GM18858 (cell line): ENCODE results near the gene LRRC74A.
"Not testable (repeated sequence)": the region's sequence is repeated elsewhere in the genome, so short reads cannot be mapped to it uniquely, and the experiment has no call there.

Experiments used
- ATAC-seq: cut with Tn5 transposase; IDR thresholded peaks from one replicate; pipeline ENCODE4 v1.9.1; 2021; ENCODE audit not compliant: unreplicated experiment

The LRRC74A gene

GRCh38 chr14:76884394-76884793, 58.2 kb downstream of the LRRC74A start:
- no peak for ATAC-seq

- ATAC-seq, result no peak
Observed at GRCh38 chr14:76884853-76885276, 58.7 kb downstream of the LRRC74A start.

- no peak for ATAC-seq
Observed at GRCh38 chr14:76887191-76887590, 61.0 kb downstream of the LRRC74A start.

- ATAC-seq, result no peak
Observed at GRCh38 chr14:76891391-76891790, 65.2 kb downstream of the LRRC74A start.

GRCh38 chr14:76894308-76894707, 68.1 kb downstream of the LRRC74A start:
- no peak for ATAC-seq

- not testable (repeated sequence) for ATAC-seq
Observed at GRCh38 chr14:76898006-76898405, 71.8 kb downstream of the LRRC74A start.

- ATAC-seq, result no peak
Observed at GRCh38 chr14:76900682-76901081, 74.5 kb downstream of the LRRC74A start.

- no peak for ATAC-seq
Observed at GRCh38 chr14:76901171-76902055, 75.2 kb downstream of the LRRC74A start.

GRCh38 chr14:76902591-76902990, 76.4 kb downstream of the LRRC74A start:
- ATAC-seq, result no peak

- ATAC-seq, result no peak
Observed at GRCh38 chr14:76904100-76904739, 78.0 kb downstream of the LRRC74A start.

- ATAC-seq, result peak; percentile 81
Observed at GRCh38 chr14:76904740-76905569, 78.7 kb downstream of the LRRC74A start.

- ATAC-seq, result no peak
Observed at GRCh38 chr14:76908834-76909233, 82.6 kb downstream of the LRRC74A start.

- ATAC-seq, result no peak
Observed at GRCh38 chr14:76909266-76909665, 83.1 kb downstream of the LRRC74A start.

GRCh38 chr14:76910371-76910890, 84.2 kb downstream of the LRRC74A start:
- no peak for ATAC-seq

- ATAC-seq, result no peak
Observed at GRCh38 chr14:76911473-76911872, 85.3 kb downstream of the LRRC74A start.

GRCh38 chr14:76914533-76915081, 88.4 kb downstream of the LRRC74A start:
- ATAC-seq, result not testable (repeated sequence)

- ATAC-seq, result no peak
Observed at GRCh38 chr14:76916040-76916715, 90.0 kb downstream of the LRRC74A start.

GRCh38 chr14:76917158-76917596, 91.0 kb downstream of the LRRC74A start:
- ATAC-seq, result no peak

- no peak for ATAC-seq
Observed at GRCh38 chr14:76917745-76918255, 91.6 kb downstream of the LRRC74A start.

GRCh38 chr14:76918256-76918781, 92.1 kb downstream of the LRRC74A start:
- no peak for ATAC-seq
